Measurements from ENCODE around the gene TSKS.

- no peak for TF ChIP-seq CTCF (IDR thresholded peaks at IDR 0.05)
- TF ChIP-seq POLR2AphosphoS5 (IDR thresholded peaks at IDR 0.05; ENCODE audit: insufficient read depth in 1 of 2, low read depth in 1 of 2): no peak
- no peak for TF ChIP-seq POLR2A (IDR thresholded peaks at IDR 0.05)
These were observed 46.9 kb upstream of the TSKS start for GRCh38 chr19:49809941-49810389.

Data from vagina (tissue), 2 donors.